Esophagus (tissue), 2 donors: ENCODE measurements around the gene CMTM7. TPM values are rescaled to one million over a fixed set of nuclear protein-coding genes. Genes with fewer than 3 reads are reported as not detected.

Experiments
- H3K27ac ChIP-seq, 2 donors: one replicate each; pipeline ENCODE4 v1.5.1; 2013; ENCODE audit warnings: low read depth in 2 of 2, mild to moderate bottlenecking in 2 of 2, inconsistent platforms in 1 of 2, low read length in 1 of 2, moderate library complexity in 1 of 2
- H3K27me3 ChIP-seq, 2 donors: one replicate each; pipeline ENCODE4 v1.6.1; 2013; ENCODE audit warnings: low read length in 2 of 2, control low read depth in 1 of 2, mild to moderate bottlenecking in 1 of 2; ENCODE audit not compliant: insufficient read depth in 2 of 2, control insufficient read depth in 1 of 2
- H3K36me3 ChIP-seq, 2 donors: one replicate each; pipeline ENCODE4 v1.6.1; 2013; ENCODE audit warnings: low read length in 1 of 2; ENCODE audit not compliant: control insufficient read depth in 2 of 2, insufficient read depth in 2 of 2
- H3K4me1 ChIP-seq, 2 donors: one replicate each; pipeline ENCODE4 v1.6.1; 2013; ENCODE audit warnings: low read length in 1 of 2; ENCODE audit not compliant: control insufficient read depth in 2 of 2, insufficient read depth in 2 of 2
- H3K4me3 ChIP-seq, 2 donors: one replicate each; pipeline ENCODE4 v1.5.1; 2013; ENCODE audit warnings: low read length in 2 of 2, mild to moderate bottlenecking in 2 of 2, low read depth in 1 of 2, moderate library complexity in 1 of 2
- H3K9me3 ChIP-seq, 2 donors: one replicate each; pipeline ENCODE4 v1.6.1; 2013; ENCODE audit warnings: mild to moderate bottlenecking in 2 of 2, low read depth in 1 of 2, low read length in 1 of 2, moderate library complexity in 1 of 2; ENCODE audit not compliant: control insufficient read depth in 2 of 2, insufficient read depth in 1 of 2
- WGBS, 2 donors: extraction: QIAGEN DNeasy Blood & Tissue Kit; methylation state at CpG; one replicate each; pipeline ENCODE4 v1.1.7; 2013; 5-methylcytosine and 5-hydroxymethylcytosine counted together
- polyA plus RNA-seq, 2 donors: library from polyadenylated mRNA; stranded (reverse); fragments of 200-250 nt; gene quantifications; one replicate each; pipeline ENCODE4 v1.2.3, GENCODE V29; 2013
- donor health status: healthy with polysubstance abuse.
- donor health status: Bipolar disorder and iron deficiency.

Gene CMTM7
- polyA plus RNA-seq, 2 donors, result 0.79 to 1.6 TPM

GRCh38 chr3:32501783-32502117, 110.1 kb downstream of the CMTM7 start:
- no peaks in the 10 kb centered on the region for H3K36me3 ChIP-seq
- H3K4me3 ChIP-seq, result peak overlapping the region; percentile 79 to 92
- no peaks in the 10 kb centered on the region for H3K4me1 ChIP-seq
- peak overlapping the region; percentile 95 to 96 for H3K27ac ChIP-seq
- no peaks in the 10 kb centered on the region for H3K27me3 ChIP-seq
- WGBS, 2 donors, result 4 to 7% methylated on average over 4 of the region's 4 CpGs
- no peaks in the 10 kb centered on the region for H3K9me3 ChIP-seq

GRCh38 chr3:32502118-32502945, 110.7 kb downstream of the CMTM7 start, which contains the start of gene CMTM6:
Gene CMTM6, minus strand, starts transcription at chr3:32502852. Its CDS starts 107 bp downstream, at chr3:32502745.
- Histone ChIP-seq H3K9me3 (no peaks in the 10 kb centered on the region), H3K27ac (peak within 1 kb of the TSS; percentile 95 to 96), H3K27me3 (no peaks in the 10 kb centered on the region), H3K4me3 (peak within 1 kb of the TSS; percentile 79 to 92), H3K36me3 (no peaks in the 10 kb centered on the region), H3K4me1 (no peaks in the 10 kb centered on the region)
- 0% methylated on average over 56 to 61 of the region's 61 CpGs for WGBS, 2 donors

GRCh38 chr3:32502946-32503286, 111.3 kb downstream of the CMTM7 start:
- H3K4me1 ChIP-seq, result no peaks in the 10 kb centered on the region
- 0 to 1% methylated on average over 6 of the region's 6 CpGs for WGBS, 2 donors
- peak overlapping the region; percentile 58 to 96 for H3K27ac ChIP-seq
- H3K27me3 ChIP-seq, result no peaks in the 10 kb centered on the region
- peak overlapping the region in 1 of 2 donors; percentile 92 for H3K4me3 ChIP-seq
- no peaks in the 10 kb centered on the region for H3K36me3 ChIP-seq
- H3K9me3 ChIP-seq, result no peaks in the 10 kb centered on the region

Other genes starting within 250 kb of the CMTM7 start
- 1 to 10 TPM; 1.1 to 1.7 TPM for gene CMTM8, start 153.2 kb upstream of the CMTM7 start, polyA plus RNA-seq
- gene CMTM6, start 111.0 kb downstream of the CMTM7 start, polyA plus RNA-seq, result 10 to 100 TPM; 19.2 to 21.9 TPM
- gene DYNC1LI1, start 179.0 kb downstream of the CMTM7 start, polyA plus RNA-seq, result 10 to 100 TPM in 1 of 2 donors, 1 to 10 TPM in 1; 7.9 to 15.7 TPM